ENCODE results near the gene PPP2R5C. TPM values are rescaled to one million over a fixed set of nuclear protein-coding genes. Genes with fewer than 3 reads are reported as not detected.

PPP2R5C gene
- total RNA-seq, 4 donors from 2014 or later = 143 to 171 (median 169) TPM

GRCh38 chr14:101833045-101833444 is 71.5 kb downstream of the PPP2R5C start:
- H3K9me3 ChIP-seq = no peaks in the 10 kb centered on the region
- no peak for DNase-seq
- H3K27me3 ChIP-seq = no peaks in the 10 kb centered on the region
- no peak for TF ChIP-seq POLR2A (IDR thresholded peaks at IDR 0.05)
- TF ChIP-seq CTCF (IDR thresholded peaks at IDR 0.05) = no peak
- no peaks in the 10 kb centered on the region for H3K36me3 ChIP-seq
- intact Hi-C loops (cut with DNase I; ENCODE audit: low total_unique reads) = no loop called here
- no peak overlapping the region for H3K4me3 ChIP-seq
- H3K4me1 ChIP-seq = no peaks in the 10 kb centered on the region
- no peak overlapping the region for H3K27ac ChIP-seq

- Histone ChIP-seq H3K4me1 (no peaks in the 10 kb centered on the region), H3K4me3 (no peak overlapping the region), H3K9me3 (no peaks in the 10 kb centered on the region), H3K36me3 (no peaks in the 10 kb centered on the region), H3K27me3 (no peaks in the 10 kb centered on the region), H3K27ac (peak overlapping the region in 1 of 2 donors; percentile 80)
- TF ChIP-seq POLR2A (IDR thresholded peaks at IDR 0.05) (no peak), CTCF (IDR thresholded peaks at IDR 0.05) (no peak)
- intact Hi-C loops (cut with DNase I; ENCODE audit: low total_unique reads) = no loop called here
- no peak for DNase-seq
These were observed 72.9 kb downstream of the PPP2R5C start for GRCh38 chr14:101834397-101834796.

- H3K4me3 ChIP-seq = no peak overlapping the region
- H3K36me3 ChIP-seq = no peaks in the 10 kb centered on the region
- no peaks in the 10 kb centered on the region for H3K9me3 ChIP-seq
- DNase-seq = no peak
- TF ChIP-seq POLR2A (IDR thresholded peaks at IDR 0.05) = no peak
- TF ChIP-seq CTCF (IDR thresholded peaks at IDR 0.05) = no peak
- H3K27ac ChIP-seq = peak overlapping the region in 1 of 2 donors; percentile 80
- no peaks in the 10 kb centered on the region for H3K27me3 ChIP-seq
- intact Hi-C loops (cut with DNase I; ENCODE audit: low total_unique reads) = no loop called here
- no peaks in the 10 kb centered on the region for H3K4me1 ChIP-seq
These were observed 73.5 kb downstream of the PPP2R5C start for GRCh38 chr14:101834800-101835547.

DNA sequence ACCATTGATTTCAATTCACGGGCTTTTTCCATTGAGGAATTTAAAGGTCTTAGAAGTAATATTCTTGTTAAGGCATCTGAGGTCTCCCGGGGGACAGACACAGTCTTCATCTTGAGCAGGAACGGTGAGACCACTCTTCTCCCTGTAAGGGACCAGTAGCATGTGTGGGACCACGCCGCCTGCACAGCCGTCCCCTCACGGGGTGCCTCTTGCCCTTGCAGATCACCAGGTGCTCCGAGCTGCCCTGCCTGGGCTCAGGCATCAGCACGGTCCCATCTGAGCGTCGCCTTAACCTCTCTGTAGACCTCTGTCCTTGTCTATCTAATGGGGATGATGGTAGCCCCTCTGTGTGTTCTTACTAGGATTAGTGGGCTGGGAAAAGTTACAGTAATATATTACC is 74.1 kb downstream of the PPP2R5C start:
- Histone ChIP-seq H3K27me3 (no peaks in the 10 kb centered on the region), H3K36me3 (no peaks in the 10 kb centered on the region), H3K4me1 (no peaks in the 10 kb centered on the region), H3K9me3 (no peaks in the 10 kb centered on the region), H3K27ac (peak overlapping the region; percentile 64 to 80), H3K4me3 (no peak overlapping the region)
- intact Hi-C loops (cut with DNase I; ENCODE audit: low total_unique reads) = no loop called here
- TF ChIP-seq POLR2A (IDR thresholded peaks at IDR 0.05) (no peak), CTCF (IDR thresholded peaks at IDR 0.05) (no peak)
- no peak for DNase-seq

DNA sequence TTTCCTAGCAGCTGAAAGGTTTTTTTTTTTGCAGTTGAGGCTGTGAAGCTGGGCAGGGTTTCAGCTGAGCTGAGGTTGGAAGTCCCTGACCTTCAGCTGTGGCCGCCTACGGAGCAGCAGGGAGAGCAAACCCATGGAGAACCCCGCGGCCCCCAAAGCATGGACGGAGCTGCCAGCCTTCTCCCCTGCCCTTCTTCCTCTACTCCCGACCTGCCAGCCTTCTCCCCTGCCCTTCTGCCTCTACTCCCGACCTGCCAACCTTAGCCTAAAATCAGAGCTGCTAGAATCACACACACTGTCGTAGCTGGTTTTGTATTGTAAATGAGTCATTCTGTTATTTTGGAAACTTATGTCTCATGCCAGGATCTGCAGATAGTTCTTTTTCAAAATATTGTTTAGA is 74.6 kb downstream of the PPP2R5C start:
- H3K27me3 ChIP-seq = no peaks in the 10 kb centered on the region
- TF ChIP-seq POLR2A (IDR thresholded peaks at IDR 0.05) = no peak
- no peak for TF ChIP-seq CTCF (IDR thresholded peaks at IDR 0.05)
- DNase-seq = no peak
- no peaks in the 10 kb centered on the region for H3K9me3 ChIP-seq
- no peaks in the 10 kb centered on the region for H3K36me3 ChIP-seq
- H3K4me1 ChIP-seq = no peaks in the 10 kb centered on the region
- intact Hi-C loops (cut with DNase I; ENCODE audit: low total_unique reads) = no loop called here
- peak overlapping the region; percentile 64 to 80 for H3K27ac ChIP-seq
- H3K4me3 ChIP-seq = peak overlapping the region in 1 of 2 donors; percentile 13

Measured in uterus (tissue), 4 donors.